ENCODE measurements around the gene TMCC3. TPM values are rescaled to one million over a fixed set of nuclear protein-coding genes. Genes with fewer than 3 reads are reported as not detected.

The TMCC3 gene
- total RNA-seq, 2 experiments from 2014 or later: 0.08 to 0.10 TPM

GRCh38 chr12:94674051-94674451 is 23.7 kb upstream of the TMCC3 start:
- POLR2A ChIA-PET: no interaction called here

GRCh38 chr12:94673496-94673895 is 23.1 kb upstream of the TMCC3 start:
- ChIA-PET POLR2A (no interaction called here), CTCF (no interaction called here)

More at GRCh38 chr12:94674051-94674451, 23.7 kb upstream of the TMCC3 start:
- CTCF ChIA-PET: no interaction called here

GRCh38 chr12:94671917-94672316 is 21.6 kb upstream of the TMCC3 start:
- ChIA-PET CTCF (no interaction called here), POLR2A (no interaction called here)

DNA sequence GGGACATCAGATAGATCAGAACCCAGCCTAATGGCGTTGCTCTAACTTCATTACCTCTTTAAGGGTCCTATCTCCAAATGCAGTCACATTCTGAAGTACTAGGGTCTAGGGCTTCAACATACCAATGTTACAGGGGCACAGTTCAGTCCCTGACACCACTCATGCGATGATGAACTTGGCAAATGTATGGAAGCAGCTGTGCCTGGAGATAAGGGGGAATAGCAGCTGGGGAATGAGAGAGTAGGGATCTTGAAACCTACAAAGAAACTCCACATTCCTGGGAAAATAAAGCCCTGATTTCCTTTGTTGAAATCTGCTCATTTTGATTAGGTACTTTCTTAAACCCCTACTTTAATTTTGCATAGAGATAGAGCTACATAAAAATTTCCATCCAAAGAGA is 20.5 kb upstream of the TMCC3 start:
- CTCF ChIA-PET: no interaction called here

GRCh38 chr12:94670075-94670474 is 19.7 kb upstream of the TMCC3 start:
- CTCF ChIA-PET: no interaction called here
- POLR2A ChIA-PET: interaction anchor here (0.6 kb wide), 1 partner anchor 19 kb away, joined by 3 read pairs; no protein-coding TSS in a partner anchor

More for the DNA sequence above, 20.5 kb upstream of the TMCC3 start:
- POLR2A ChIA-PET: no interaction called here

DNA sequence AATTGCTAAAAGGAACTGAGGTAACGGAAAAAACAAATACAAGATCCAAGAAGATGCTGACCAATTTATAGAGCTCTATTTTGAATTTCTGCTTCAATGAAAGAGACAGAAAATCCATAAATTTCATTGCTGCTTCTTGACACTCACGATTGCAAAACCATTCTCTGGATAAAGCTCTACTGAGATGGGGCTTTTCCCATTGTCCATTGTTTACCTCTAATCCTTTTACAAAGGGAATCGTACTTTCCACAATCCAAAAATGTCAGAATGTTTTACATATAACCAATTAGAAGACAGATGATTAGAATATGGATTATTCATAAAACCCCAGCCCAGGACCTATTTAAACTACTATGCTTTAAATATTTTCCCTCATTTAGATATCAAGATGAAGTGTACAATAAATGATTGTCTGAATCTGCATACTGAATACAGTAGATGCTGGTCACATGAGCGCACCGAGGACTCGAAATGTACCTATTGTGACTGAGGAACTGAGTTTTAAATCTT is 16.7 kb upstream of the TMCC3 start:
- ChIA-PET CTCF (interaction anchor here (0.7 kb wide), 1 partner anchor 128 kb away, joined by 4 read pairs; no protein-coding TSS in a partner anchor), POLR2A (interaction anchor here (0.6 kb wide), 1 partner anchor 45 kb away, joined by 3 read pairs; no protein-coding TSS in a partner anchor)

DNA sequence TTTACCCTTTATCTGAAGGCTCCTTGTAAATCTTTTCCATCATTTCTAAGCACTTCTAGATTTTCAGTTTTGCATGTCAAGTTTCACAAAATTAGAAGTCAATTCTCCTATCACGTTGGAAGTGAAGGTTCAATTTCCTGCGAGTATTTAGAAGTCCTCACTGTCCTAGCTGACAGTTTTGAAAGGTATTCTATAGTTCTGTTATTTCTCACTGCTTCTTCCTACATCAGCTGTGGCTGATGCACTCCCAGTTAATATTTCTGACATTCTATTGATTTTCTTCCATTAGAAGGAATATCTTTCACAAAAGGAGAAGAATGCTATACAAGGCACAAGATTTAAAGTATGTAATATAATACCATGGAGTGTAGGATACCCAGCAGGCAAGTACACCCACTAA is 15.8 kb upstream of the TMCC3 start:
- POLR2A ChIA-PET: no interaction called here

DNA sequence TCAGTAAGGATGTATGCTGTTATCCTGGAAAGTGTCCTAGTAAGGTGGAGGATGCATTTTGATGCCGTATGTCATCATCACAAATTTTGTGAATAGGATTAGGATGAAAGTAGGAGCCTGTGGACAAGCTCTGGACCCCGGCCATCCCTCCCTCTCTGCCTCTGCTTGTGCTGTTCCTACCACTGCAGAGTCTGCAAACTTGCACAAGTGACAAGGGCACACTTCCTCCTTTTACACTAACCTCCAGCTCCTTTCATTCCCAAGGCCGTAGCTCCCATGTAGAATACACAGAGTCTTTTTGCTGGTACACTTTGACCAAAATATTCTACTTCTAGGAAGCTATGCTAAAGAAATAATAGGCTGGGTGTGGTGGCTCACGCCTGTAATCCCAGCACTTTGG is 13.3 kb upstream of the TMCC3 start:
- POLR2A ChIA-PET: no interaction called here

More for the DNA sequence above, 15.8 kb upstream of the TMCC3 start:
- CTCF ChIA-PET: no interaction called here

GRCh38 chr12:94663071-94663470 is 12.7 kb upstream of the TMCC3 start:
- ChIA-PET CTCF (no interaction called here), POLR2A (no interaction called here)

More for the DNA sequence above, 13.3 kb upstream of the TMCC3 start:
- CTCF ChIA-PET: no interaction called here

GRCh38 chr12:94660436-94660835 is 10.1 kb upstream of the TMCC3 start:
- POLR2A ChIA-PET: no interaction called here

GRCh38 chr12:94659346-94659930 is 9.1 kb upstream of the TMCC3 start:
- POLR2A ChIA-PET: no interaction called here
- CTCF ChIA-PET: no interaction called here

More at GRCh38 chr12:94660436-94660835, 10.1 kb upstream of the TMCC3 start:
- CTCF ChIA-PET: no interaction called here

DNA sequence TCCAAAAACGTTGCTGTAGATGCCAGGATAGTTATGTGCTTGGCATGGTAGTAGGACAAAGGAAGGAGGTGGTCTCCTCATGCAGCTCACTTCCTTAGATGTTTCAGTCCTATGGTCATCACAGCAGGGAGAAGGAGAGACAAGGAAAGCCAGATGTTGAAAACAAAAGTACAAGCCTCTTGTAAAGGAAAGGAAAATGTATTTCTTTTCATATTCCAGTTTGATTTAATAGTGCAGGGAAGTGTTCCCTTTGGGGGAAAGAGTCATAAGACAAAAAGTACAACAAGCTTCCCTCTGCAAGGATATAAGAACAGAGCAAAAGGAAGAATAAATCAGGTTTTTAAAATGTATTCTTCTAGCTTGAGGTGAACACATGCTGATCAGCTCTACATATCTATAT is 8.6 kb upstream of the TMCC3 start:
- CTCF ChIA-PET: no interaction called here
- POLR2A ChIA-PET: no interaction called here

DNA sequence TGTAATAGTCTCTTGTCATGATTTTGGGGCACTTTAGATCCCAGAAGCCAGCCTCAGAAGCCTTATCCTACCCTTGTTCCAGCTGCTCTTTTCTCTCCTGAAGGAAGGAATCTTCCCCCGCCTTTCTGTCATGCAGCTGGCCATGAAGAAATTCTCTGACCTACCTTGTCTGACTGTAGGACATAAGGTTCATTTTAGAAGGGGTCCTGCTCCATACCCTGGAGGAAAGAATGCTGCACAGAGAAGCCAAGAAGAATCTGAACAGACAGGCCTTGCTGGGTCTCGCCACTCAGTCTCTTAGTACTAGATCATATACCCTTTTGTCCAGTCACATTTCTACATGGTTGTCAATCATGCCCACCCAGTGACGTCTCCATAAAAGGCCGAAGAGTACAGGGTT is 6.2 kb upstream of the TMCC3 start:
- ChIA-PET CTCF (no interaction called here), POLR2A (no interaction called here)

GRCh38 chr12:94649349-94650142 is 811 bp downstream of the TMCC3 start:
- CTCF ChIA-PET: no interaction called here
- POLR2A ChIA-PET: no interaction called here

GRCh38 chr12:94648578-94648977 is 1.8 kb downstream of the TMCC3 start:
- CTCF ChIA-PET: no interaction called here
- POLR2A ChIA-PET: no interaction called here

- ChIA-PET CTCF (no interaction called here), POLR2A (interaction anchor here (0.6 kb wide), 1 partner anchor 300 kb away, joined by 10 read pairs; no protein-coding TSS in a partner anchor)
Measured at GRCh38 chr12:94644141-94644979, 6.0 kb downstream of the TMCC3 start.

- CTCF ChIA-PET: no interaction called here
- POLR2A ChIA-PET: interaction anchor here (0.6 kb wide), 1 partner anchor 301 kb away, joined by 10 read pairs; no protein-coding TSS in a partner anchor
Measured at GRCh38 chr12:94643606-94644005, 6.8 kb downstream of the TMCC3 start.

- ChIA-PET POLR2A (no interaction called here), CTCF (interaction anchor here (0.6 to 0.7 kb wide), 2 partner anchors 18 to 483 kb away, joined by 3 read pairs; no protein-coding TSS in a partner anchor)
Measured at GRCh38 chr12:94641283-94641682, 9.1 kb downstream of the TMCC3 start.

DNA sequence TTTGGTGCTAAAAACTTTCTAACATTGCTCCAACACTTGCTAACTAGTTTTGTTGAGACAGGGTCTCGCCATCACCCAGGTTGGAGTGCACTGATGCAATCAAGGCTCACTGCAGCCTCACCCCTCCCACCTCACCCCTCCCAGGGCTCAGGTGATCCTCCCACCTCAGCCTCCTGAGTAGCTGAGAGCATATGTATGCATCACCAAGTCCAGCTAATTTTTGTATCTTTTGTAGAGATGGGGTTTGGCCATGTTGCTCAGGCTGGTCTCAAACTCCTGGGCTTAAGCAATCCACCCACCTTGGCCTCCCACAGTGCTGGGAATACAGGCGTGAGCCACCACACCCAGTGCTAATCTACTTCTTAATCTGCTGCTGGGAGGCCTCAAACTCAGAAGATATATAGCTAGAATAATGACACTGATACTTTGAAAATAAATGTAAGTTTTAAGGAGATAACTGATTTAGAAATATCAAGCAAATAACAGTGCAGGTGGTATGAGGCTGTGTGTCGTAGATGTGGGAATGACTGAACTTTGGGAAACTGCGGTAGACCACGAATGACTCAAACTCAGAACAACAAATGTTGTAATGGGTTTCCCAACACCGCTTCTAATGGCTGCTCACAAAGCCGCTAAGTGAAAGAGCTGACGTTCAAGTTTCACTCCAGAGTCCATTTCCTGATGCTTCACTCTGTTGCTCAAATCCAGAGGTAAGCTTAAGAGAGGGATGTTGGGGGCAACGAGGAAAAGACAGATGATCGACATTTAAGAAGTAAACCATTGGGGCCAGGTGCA is 10.0 kb downstream of the TMCC3 start:
- POLR2A ChIA-PET: no interaction called here

More for the DNA sequence above, 10.0 kb downstream of the TMCC3 start:
- CTCF ChIA-PET: interaction anchor here (0.7 to 0.9 kb wide), 2 partner anchors 19 to 482 kb away, joined by 3 read pairs; no protein-coding TSS in a partner anchor

Measured in activated CD8-positive, alpha-beta memory T cell treated with anti-CD3 and anti-CD28 coated beads for 36 hours (primary cell).